Tibial nerve (tissue), 4 donors: Measurements from ENCODE around the gene TBC1D3B.

ENCODE experiments used
- CTCF ChIP-seq, 5 experiments: fragments of 200-600 bp in 3 of 5; fragments of 450-650 bp in 2 of 5; sonication (generic) in 3 of 5; IDR thresholded peaks; one replicate each; pipeline ENCODE4 v1.5.1; 2016 to 2019; ENCODE audit warnings: antibody characterized with exemption in 5 of 5, mild to moderate bottlenecking in 3 of 5, moderate library complexity in 2 of 5
- EP300 ChIP-seq, 2 donors: sonication (generic); formaldehyde crosslinking; IDR thresholded peaks; one replicate each; pipeline ENCODE4 v1.6.1; 2017; ENCODE audit warnings: antibody characterized with exemption in 2 of 2, mild to moderate bottlenecking in 1 of 2
- POLR2A ChIP-seq, 2 donors: fragments of 450-650 bp; IDR thresholded peaks; one replicate each; pipeline ENCODE4 v1.6.1; 2017; ENCODE audit warnings: antibody characterized with exemption in 2 of 2, mild to moderate bottlenecking in 2 of 2, moderate library complexity in 2 of 2

GRCh38 chr17:36212966-36213365, 36.5 kb upstream of the TBC1D3B start:
- TF ChIP-seq CTCF (IDR thresholded peaks at IDR 0.05) (no peak), POLR2A (IDR thresholded peaks at IDR 0.05) (no peak), EP300 (IDR thresholded peaks at IDR 0.05) (no peak)
